Activated T-helper 9 cell treated with anti-CD3 and anti-CD28 coated beads, Interleukin-2, amount 50 U/mL, for 16 hours (primary cell): ENCODE measurements around the gene PAX5.

Source experiments
- DNase-seq: peaks from one replicate; pipeline ENCODE4 v3.0.0-alpha.2; 2020; ENCODE audit warnings: low read depth

PAX5 gene

GRCh38 chr9:36932198-36932597, 101.9 kb downstream of the PAX5 start:
- no peak for DNase-seq

GRCh38 chr9:36930941-36931340, 103.1 kb downstream of the PAX5 start:
- no peak for DNase-seq

GRCh38 chr9:36929350-36929675, 104.8 kb downstream of the PAX5 start:
- DNase-seq: no peak

- no peak for DNase-seq
Measured at GRCh38 chr9:36928670-36929349, 105.3 kb downstream of the PAX5 start.

GRCh38 chr9:36928210-36928609, 105.9 kb downstream of the PAX5 start:
- DNase-seq: no peak

GRCh38 chr9:36924757-36925432, 109.2 kb downstream of the PAX5 start:
- DNase-seq: no peak

GRCh38 chr9:36924071-36924470, 110.0 kb downstream of the PAX5 start:
- no peak for DNase-seq

GRCh38 chr9:36923025-36923625, 110.9 kb downstream of the PAX5 start:
- DNase-seq: no peak

GRCh38 chr9:36922548-36922947, 111.5 kb downstream of the PAX5 start:
- no peak for DNase-seq

- DNase-seq: no peak
Measured at GRCh38 chr9:36914212-36914577, 119.9 kb downstream of the PAX5 start.

- no peak for DNase-seq
Measured at GRCh38 chr9:36913393-36914211, 120.5 kb downstream of the PAX5 start.

GRCh38 chr9:36912620-36913019, 121.4 kb downstream of the PAX5 start:
- no peak for DNase-seq

GRCh38 chr9:36911601-36912412, 122.3 kb downstream of the PAX5 start:
- DNase-seq: no peak

GRCh38 chr9:36911037-36911436, 123.0 kb downstream of the PAX5 start:
- no peak for DNase-seq

GRCh38 chr9:36906492-36906891, 127.6 kb downstream of the PAX5 start:
- DNase-seq: no peak

- DNase-seq: no peak
Measured at GRCh38 chr9:36905101-36906066, 128.7 kb downstream of the PAX5 start.

GRCh38 chr9:36903541-36904435, 130.3 kb downstream of the PAX5 start:
- no peak for DNase-seq

GRCh38 chr9:36902861-36903524, 131.1 kb downstream of the PAX5 start:
- no peak for DNase-seq

GRCh38 chr9:36902080-36902716, 131.9 kb downstream of the PAX5 start:
- no peak for DNase-seq
